ENCODE results near the gene NEUROG1. TPM values are rescaled to one million over a fixed set of nuclear protein-coding genes. Genes with fewer than 3 reads are reported as not detected.
A peak's percentile ranks its signal among the peaks of the same experiment; 100 is the strongest.

NEUROG1 gene
- polyA plus RNA-seq, 1 donor from 2014 or later = not detected

- Histone ChIP-seq H3K4me3 (ENCODE audit: low read length) (peak overlapping the region; percentile 53), H4K20me1 (ENCODE audit: insufficient read depth) (no peaks in the 10 kb centered on the region), H3K9me2 (ENCODE audit: insufficient read depth, low read length) (no peaks in the 10 kb centered on the region), H3F3A (ENCODE audit: insufficient read depth, low read length, poor library complexity, severe bottlenecking) (no peaks in the 10 kb centered on the region), H3K79me2 (replicated peaks; ENCODE audit: insufficient read depth, low read length) (no peaks in the 10 kb centered on the region), H3K27me3 (ENCODE audit: insufficient read depth, low read depth, low read length) (peaks cover 56% of the 10 kb centered on the region), H3K9me3 (ENCODE audit: low read length) (no peaks in the 10 kb centered on the region), H3K4me2 (ENCODE audit: low read length) (no peak overlapping the region), H3K27ac (ENCODE audit: low read length) (no peak overlapping the region), H3K9ac (ENCODE audit: low read length) (peak overlapping the region; percentile 28), H2AFZ (ENCODE audit: low read depth, low read length) (no peak overlapping the region), H3K36me3 (ENCODE audit: insufficient read depth, low read length) (no peaks in the 10 kb centered on the region)
- TF ChIP-seq EZH2 (IDR thresholded peaks at IDR 0.05; ENCODE audit: borderline replicate concordance, insufficient read depth, low read length, poor library complexity, severe bottlenecking) (peak; percentile 4), SMC3 (conservative IDR thresholded peaks at IDR 0.05; ENCODE audit: poor library complexity) (no peak), EP300 (conservative IDR thresholded peaks at IDR 0.05; ENCODE audit: poor library complexity, severe bottlenecking) (no peak)
Measured at GRCh38 chr5:135489466-135490244, 46.1 kb downstream of the NEUROG1 start.

- Histone ChIP-seq H3K36me3 (ENCODE audit: insufficient read depth, low read length) (no peaks in the 10 kb centered on the region), H3K27ac (ENCODE audit: low read length) (no peak overlapping the region), H3F3A (ENCODE audit: insufficient read depth, low read length, poor library complexity, severe bottlenecking) (no peaks in the 10 kb centered on the region), H4K20me1 (ENCODE audit: insufficient read depth) (no peaks in the 10 kb centered on the region), H3K9me3 (ENCODE audit: low read length) (no peaks in the 10 kb centered on the region), H3K9ac (ENCODE audit: low read length) (peak overlapping the region; percentile 28), H3K4me2 (ENCODE audit: low read length) (no peak overlapping the region), H3K79me2 (replicated peaks; ENCODE audit: insufficient read depth, low read length) (no peaks in the 10 kb centered on the region), H3K9me2 (ENCODE audit: insufficient read depth, low read length) (no peaks in the 10 kb centered on the region), H2AFZ (ENCODE audit: low read depth, low read length) (no peak overlapping the region), H3K27me3 (ENCODE audit: insufficient read depth, low read depth, low read length) (peaks cover 56% of the 10 kb centered on the region), H3K4me3 (ENCODE audit: low read length) (peak overlapping the region; percentile 53)
- no peak for TF ChIP-seq RAD21 (conservative IDR thresholded peaks at IDR 0.05)
- no peak for TF ChIP-seq TAF1 (IDR thresholded peaks at IDR 0.05; ENCODE audit: low read depth)
Measured at GRCh38 chr5:135488727-135489465, 46.9 kb downstream of the NEUROG1 start.

- no peak for TF ChIP-seq CTCF (IDR thresholded peaks at IDR 0.05; ENCODE audit: poor library complexity, severe bottlenecking)
- TF ChIP-seq REST (IDR thresholded peaks at IDR 0.05; ENCODE audit: borderline replicate concordance) = no peak
- TF ChIP-seq MXI1 (conservative IDR thresholded peaks at IDR 0.05; ENCODE audit: poor library complexity, severe bottlenecking) = no peak
- no peak for TF ChIP-seq TAF1 (IDR thresholded peaks at IDR 0.05; ENCODE audit: low read depth)
- no peak for TF ChIP-seq EZH2 (IDR thresholded peaks at IDR 0.05; ENCODE audit: borderline replicate concordance, insufficient read depth, low read length, poor library complexity, severe bottlenecking)
- TF ChIP-seq SMC3 (conservative IDR thresholded peaks at IDR 0.05; ENCODE audit: poor library complexity) = no peak
- no peak for TF ChIP-seq RAD21 (conservative IDR thresholded peaks at IDR 0.05)
- TF ChIP-seq POLR2AphosphoS5 (IDR thresholded peaks at IDR 0.05) = no peak
- no peak for TF ChIP-seq EP300 (conservative IDR thresholded peaks at IDR 0.05; ENCODE audit: poor library complexity, severe bottlenecking)
- H4K20me1 ChIP-seq (ENCODE audit: insufficient read depth) = no peaks in the 10 kb centered on the region
- H3K4me2 ChIP-seq (ENCODE audit: low read length) = no peak overlapping the region
- peak overlapping the region; percentile 53 for H3K4me3 ChIP-seq (ENCODE audit: low read length)
- H3K79me2 ChIP-seq (replicated peaks; ENCODE audit: insufficient read depth, low read length) = no peaks in the 10 kb centered on the region
- no peaks in the 10 kb centered on the region for H3K9me3 ChIP-seq (ENCODE audit: low read length)
- no peak overlapping the region for H3K9ac ChIP-seq (ENCODE audit: low read length)
- H3K27me3 ChIP-seq (ENCODE audit: insufficient read depth, low read depth, low read length) = peaks cover 56% of the 10 kb centered on the region
- H3K36me3 ChIP-seq (ENCODE audit: insufficient read depth, low read length) = no peaks in the 10 kb centered on the region
- H2AFZ ChIP-seq (ENCODE audit: low read depth, low read length) = no peak overlapping the region
- H3K27ac ChIP-seq (ENCODE audit: low read length) = no peak overlapping the region
- H3K9me2 ChIP-seq (ENCODE audit: insufficient read depth, low read length) = no peaks in the 10 kb centered on the region
- no peaks in the 10 kb centered on the region for H3F3A ChIP-seq (ENCODE audit: insufficient read depth, low read length, poor library complexity, severe bottlenecking)
Measured at GRCh38 chr5:135487839-135488514, 47.8 kb downstream of the NEUROG1 start.
